Mucosa of descending colon (tissue), 3 donors: ENCODE measurements around the gene SLC36A3. TPM values are rescaled to one million over a fixed set of nuclear protein-coding genes. Genes with fewer than 3 reads are reported as not detected.

Experiments used
- ATAC-seq: fragments of 200-7000 bp; cut with Tn5 transposase; one replicate; pipeline ENCODE4 v1.9.1; 2020; ENCODE audit warnings: mild to moderate bottlenecking, moderate library complexity
- DNase-seq, 3 donors: peaks; one replicate each; pipeline ENCODE4 v3.0.0-alpha.2; 2020
- H3K36me3 ChIP-seq: fragments of 200-600 bp; one replicate; pipeline ENCODE4 v1.8.0; 2021; ENCODE audit warnings: low read depth, mild to moderate bottlenecking
- H3K4me1 ChIP-seq: fragments of 200-600 bp; one replicate; pipeline ENCODE4 v1.8.0; 2021; ENCODE audit warnings: low read depth, mild to moderate bottlenecking
- H3K4me3 ChIP-seq: fragments of 200-600 bp; one replicate; pipeline ENCODE4 v1.8.0; 2021; ENCODE audit warnings: mild to moderate bottlenecking
- H3K9me3 ChIP-seq: fragments of 200-600 bp; one replicate; pipeline ENCODE4 v1.8.0; 2021; ENCODE audit warnings: mild to moderate bottlenecking
- CTCF ChIP-seq: fragments of 200-600 bp; IDR thresholded peaks from one replicate; pipeline ENCODE4 v1.8.0; 2022; ENCODE audit warnings: antibody characterized with exemption, mild to moderate bottlenecking
- intact Hi-C, 2 donors: fragments of 100-400 bp; cut with DNase I in 1 of 2; cut with micrococcal nuclease in 1 of 2; formaldehyde crosslinking; loops; one replicate each; pipeline versions ENCODE4 v1.11.0 to v1.11.1; 2022; cut with DNase I, micrococcal nuclease
- total RNA-seq, 3 donors: library from RNA; stranded (reverse); fragmentation: NEBNext Ultra II Directional in 2 of 3; extraction: Animal tissue kit (Norgen Biotek cat#: 25700) in 2 of 3; gene quantifications; one replicate each; pipeline versions ENCODE4 v1.2.1 to v1.2.4, GENCODE V29; 2021 to 2023
- donor health status: DM: no; HTN: no; CAD: no; lungs with moderate emphysema.
- donor health status: DM: no; HTN: no; CAD: no.
- donor health status: DM: no; HTN: yes; CAD: no.

Gene SLC36A3
- total RNA-seq, 3 donors from 2014 or later, result not detected

DNA sequence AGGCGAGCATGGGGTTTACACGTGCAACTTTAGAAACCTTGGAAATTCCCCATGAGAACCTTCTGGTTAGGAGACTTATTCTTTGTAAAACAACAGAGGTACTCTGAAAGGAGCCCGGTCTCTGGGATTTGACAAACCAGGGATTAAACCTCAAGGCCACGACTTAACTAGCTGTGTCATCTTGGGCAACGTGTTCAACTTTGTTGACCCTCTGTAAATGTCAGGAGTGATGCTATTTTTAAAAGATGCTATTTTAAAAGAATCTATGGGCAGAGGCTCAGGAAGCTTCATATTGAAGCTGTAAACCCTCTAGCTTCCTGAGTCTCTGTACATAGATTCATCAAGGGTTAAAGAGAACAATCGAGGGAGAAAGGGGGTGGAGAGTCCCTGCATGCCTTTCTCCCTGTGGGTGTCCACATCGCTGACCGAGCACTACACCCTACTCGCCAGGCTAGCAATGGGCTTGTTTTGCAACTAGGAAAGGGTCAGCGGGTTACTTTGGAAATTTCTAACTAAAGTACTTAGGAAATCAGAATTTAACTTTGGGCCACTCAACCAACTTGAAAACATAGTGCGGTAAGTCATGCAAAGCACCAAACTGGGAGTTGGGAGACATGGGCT lies 41.7 kb upstream of the SLC36A3 start:
- intact Hi-C loops, result no loop called here
- ATAC-seq (no peak), DNase-seq (no peak)
- H3K4me3 ChIP-seq, result no peak overlapping the region
- TF ChIP-seq CTCF, result no peak
- no peaks in the 10 kb centered on the region for H3K4me1 ChIP-seq
- H3K9me3 ChIP-seq, result no peaks in the 10 kb centered on the region
- no peaks in the 10 kb centered on the region for H3K36me3 ChIP-seq

DNA sequence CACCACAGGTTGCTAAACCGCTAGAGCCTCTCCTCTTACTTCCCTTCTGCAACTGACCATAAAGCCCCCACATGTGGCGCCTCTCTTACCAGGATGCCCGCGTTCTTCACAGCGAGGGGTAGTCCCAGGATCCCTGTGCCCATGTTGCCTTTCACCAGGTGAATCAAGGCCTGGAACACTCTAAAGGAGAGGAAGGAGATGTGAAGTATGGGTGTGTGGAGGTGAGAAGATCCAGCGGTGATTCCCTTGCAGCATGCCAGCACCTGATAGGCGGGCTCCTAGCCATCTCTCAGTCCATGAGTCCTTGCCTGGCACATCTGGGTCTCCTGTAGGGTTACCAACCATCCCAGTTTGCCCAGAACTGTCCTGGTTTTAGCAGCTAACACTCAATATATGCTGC lies 40.5 kb upstream of the SLC36A3 start:
- TF ChIP-seq CTCF, result no peak
- H3K4me3 ChIP-seq, result no peak overlapping the region
- no peaks in the 10 kb centered on the region for H3K9me3 ChIP-seq
- ATAC-seq, result no peak
- no peaks in the 10 kb centered on the region for H3K4me1 ChIP-seq
- intact Hi-C loops, result no loop called here
- H3K36me3 ChIP-seq, result no peaks in the 10 kb centered on the region
- DNase-seq, result no peak

GRCh38 chr5:151340004-151340403 lies 36.4 kb upstream of the SLC36A3 start:
- intact Hi-C loops, result no loop called here
- H3K4me1 ChIP-seq, result no peaks in the 10 kb centered on the region
- H3K36me3 ChIP-seq, result no peaks in the 10 kb centered on the region
- no peak for TF ChIP-seq CTCF
- no peak overlapping the region for H3K4me3 ChIP-seq
- DNase-seq, result no peak
- H3K9me3 ChIP-seq, result no peaks in the 10 kb centered on the region
- ATAC-seq, result no peak

DNA sequence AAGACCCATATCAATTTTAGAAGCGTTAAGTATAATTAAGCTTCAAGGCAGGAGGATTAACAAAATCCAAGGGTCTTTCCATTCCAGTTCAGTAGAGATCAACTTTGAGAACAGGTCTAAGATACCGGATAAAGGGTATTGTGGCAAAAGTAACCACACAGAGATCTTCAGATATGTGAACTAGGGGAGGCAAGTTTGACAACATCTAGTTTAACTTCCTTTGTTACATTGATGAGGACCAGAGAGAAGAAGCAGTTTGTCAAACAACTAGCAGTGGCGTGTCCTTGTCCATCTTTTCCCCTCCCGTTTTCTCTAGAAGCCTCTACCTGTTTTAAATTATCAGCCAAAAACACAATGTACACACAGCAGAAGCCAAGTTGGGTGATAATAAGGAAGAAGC lies 35.2 kb upstream of the SLC36A3 start:
- intact Hi-C loops, result no loop called here
- H3K4me1 ChIP-seq, result no peaks in the 10 kb centered on the region
- H3K9me3 ChIP-seq, result no peaks in the 10 kb centered on the region
- DNase-seq, result no peak
- TF ChIP-seq CTCF, result no peak
- H3K4me3 ChIP-seq, result no peak overlapping the region
- ATAC-seq, result no peak
- no peaks in the 10 kb centered on the region for H3K36me3 ChIP-seq

DNA sequence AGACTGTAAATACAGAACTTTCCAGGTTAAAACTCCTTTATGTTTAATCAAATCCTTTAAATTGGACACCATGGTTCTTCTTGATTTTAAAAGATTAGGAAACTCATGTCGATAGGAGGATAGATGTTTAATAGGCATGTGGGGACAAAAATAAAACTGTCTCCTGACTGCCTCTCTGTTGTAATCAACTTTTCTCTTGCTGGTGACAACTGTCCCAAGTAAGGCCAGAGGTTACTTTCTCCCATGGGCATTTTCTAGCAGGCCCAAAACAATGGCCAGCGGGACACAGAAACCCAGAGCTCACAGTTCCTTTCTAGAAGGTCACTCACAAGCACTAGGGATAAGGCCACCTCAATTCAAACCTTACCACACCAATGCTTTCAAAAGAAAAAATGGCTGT lies 29.3 kb upstream of the SLC36A3 start:
- no peaks in the 10 kb centered on the region for H3K36me3 ChIP-seq
- H3K9me3 ChIP-seq, result no peaks in the 10 kb centered on the region
- TF ChIP-seq CTCF, result no peak
- intact Hi-C loops, result no loop called here
- H3K4me3 ChIP-seq, result no peak overlapping the region
- ATAC-seq, result no peak
- no peak for DNase-seq
- H3K4me1 ChIP-seq, result no peaks in the 10 kb centered on the region

GRCh38 chr5:151328734-151329133 lies 25.2 kb upstream of the SLC36A3 start:
- DNase-seq, result no peak
- H3K36me3 ChIP-seq, result no peaks in the 10 kb centered on the region
- no peak for TF ChIP-seq CTCF
- H3K9me3 ChIP-seq, result no peaks in the 10 kb centered on the region
- H3K4me1 ChIP-seq, result no peaks in the 10 kb centered on the region
- H3K4me3 ChIP-seq, result no peak overlapping the region
- ATAC-seq, result no peak
- intact Hi-C loops, result no loop called here
